GM23338 (cell line): ENCODE measurements around the gene SIM1. TPM values are rescaled to one million over a fixed set of nuclear protein-coding genes. Genes with fewer than 3 reads are reported as not detected.

ENCODE experiments used
- ATAC-seq: fragments of 200-7000 bp; cut with Tn5 transposase; 3 replicates; pipeline ENCODE4 v1.9.1; 2020
- DNase-seq: peaks from one replicate; pipeline ENCODE4 v3.0.0-alpha.2; 2015; ENCODE audit warnings: low spot score
- H2AFZ ChIP-seq: fragments of 200-600 bp; sonication (generic); 2 replicates; pipeline ENCODE4 v1.8.0; 2016; ENCODE audit warnings: antibody characterized with exemption, mild to moderate bottlenecking, moderate library complexity
- H3F3A ChIP-seq: fragments of 200-600 bp; sonication (generic); replicated peaks from 2 replicates; pipeline ENCODE4 v1.8.0; 2017; ENCODE audit warnings: antibody characterized with exemption, mixed run types, low read depth
- H3K27ac ChIP-seq: fragments of 200-600 bp; sonication (generic); 2 replicates; pipeline ENCODE4 v1.6.1; 2016; ENCODE audit warnings: low read depth
- H3K27me3 ChIP-seq: fragments of 200-600 bp; sonication (generic); 2 replicates; pipeline ENCODE4 v1.8.0; 2016; ENCODE audit warnings: mild to moderate bottlenecking, mixed run types, moderate library complexity; ENCODE audit not compliant: insufficient read depth
- H3K36me3 ChIP-seq: fragments of 200-600 bp; sonication (generic); 2 replicates; pipeline ENCODE4 v1.8.0; 2016; ENCODE audit warnings: mild to moderate bottlenecking; ENCODE audit not compliant: insufficient read depth
- H3K4me1 ChIP-seq: fragments of 200-600 bp; sonication (generic); 2 replicates; pipeline ENCODE4 v1.8.0; 2016; ENCODE audit warnings: mild to moderate bottlenecking, moderate library complexity; ENCODE audit not compliant: insufficient read depth
- H3K4me2 ChIP-seq: fragments of 200-600 bp; sonication (generic); 2 replicates; pipeline ENCODE4 v1.7.1; 2017; ENCODE audit warnings: mixed run types
- H3K4me3 ChIP-seq: fragments of 200-600 bp; sonication (generic); 2 replicates; pipeline ENCODE4 v1.6.1; 2016; ENCODE audit warnings: mixed run types
- H3K79me2 ChIP-seq: fragments of 200-600 bp; sonication (generic); replicated peaks from 2 replicates; pipeline ENCODE4 v1.8.0; 2017; ENCODE audit warnings: mild to moderate bottlenecking; ENCODE audit not compliant: insufficient read depth
- H3K9me2 ChIP-seq: fragments of 200-600 bp; sonication (generic); 2 replicates; pipeline ENCODE4 v1.8.0; 2017; ENCODE audit not compliant: insufficient read depth
- H4K20me1 ChIP-seq: fragments of 200-600 bp; sonication (generic); replicated peaks from 2 replicates; pipeline ENCODE4 v1.8.0; 2017; ENCODE audit warnings: mild to moderate bottlenecking; ENCODE audit not compliant: insufficient read depth
- H3K27ac Mint-ChIP-seq: 2 replicates; pipeline ENCODE4 v1.8.0; 2020; ENCODE audit warnings: inconsistent platforms, mild to moderate bottlenecking, moderate library complexity, mixed read lengths
- H3K27me3 Mint-ChIP-seq: 3 replicates; pipeline ENCODE4 v1.8.0; 2022; ENCODE audit warnings: low read depth, mild to moderate bottlenecking, moderate library complexity, mixed read lengths, inconsistent platforms; ENCODE audit not compliant: insufficient read depth, poor library complexity
- H3K36me3 Mint-ChIP-seq: 3 replicates; pipeline ENCODE4 v1.8.0; 2021; ENCODE audit warnings: low read depth, mild to moderate bottlenecking, inconsistent platforms, moderate library complexity, mixed read lengths
- H3K4me1 Mint-ChIP-seq: 3 replicates; pipeline ENCODE4 v1.8.0; 2020; ENCODE audit warnings: mild to moderate bottlenecking, inconsistent platforms, mixed read lengths
- H3K4me3 Mint-ChIP-seq: 3 replicates; pipeline ENCODE4 v1.8.0; 2021; ENCODE audit warnings: moderate library complexity, mild to moderate bottlenecking, inconsistent platforms, mixed read lengths
- H3K9me3 Mint-ChIP-seq: 3 replicates; pipeline ENCODE4 v1.8.0; 2020; ENCODE audit warnings: moderate library complexity, mild to moderate bottlenecking, inconsistent platforms, mixed read lengths
- CREB1 ChIP-seq: fragments of 250-450 bp; sonication (Bioruptor Pico); IDR thresholded peaks from 2 replicates; pipeline ENCODE4 v1.5.0; 2020; ENCODE audit warnings: low read depth, mild to moderate bottlenecking, moderate library complexity
- EZH2 ChIP-seq: fragments of 200-600 bp; sonication (generic); IDR thresholded peaks from one replicate; pipeline ENCODE4 v1.8.0; 2017; ENCODE audit warnings: antibody characterized with exemption, mild to moderate bottlenecking, low read depth; ENCODE audit not compliant: unreplicated experiment
- EZH2phosphoT487 ChIP-seq: fragments of 200-600 bp; sonication (generic); IDR thresholded peaks from one replicate; pipeline ENCODE4 v1.8.1; 2018; ENCODE audit warnings: antibody characterized with exemption; ENCODE audit not compliant: unreplicated experiment
- JUNB ChIP-seq: IDR thresholded peaks from one replicate; pipeline ENCODE4 v1.6.1; 2016; ENCODE audit warnings: antibody characterized with exemption; ENCODE audit not compliant: unreplicated experiment
- NANOG ChIP-seq: IDR thresholded peaks from 2 replicates; pipeline ENCODE4 v1.6.1; 2016; ENCODE audit warnings: antibody characterized with exemption, borderline replicate concordance
- POLR2AphosphoS5 ChIP-seq: IDR thresholded peaks from 2 replicates; pipeline ENCODE4 v1.6.1; 2016; ENCODE audit warnings: antibody characterized with exemption, low read depth
- STAT1 ChIP-seq: IDR thresholded peaks from one replicate; pipeline ENCODE4 v1.6.1; 2016; ENCODE audit warnings: antibody characterized with exemption; ENCODE audit not compliant: unreplicated experiment
- ZNF114 ChIP-seq: fragments of 250-450 bp; sonication (Bioruptor Pico); IDR thresholded peaks from 2 replicates; pipeline ENCODE4 v1.5.0; 2020; ENCODE audit warnings: mild to moderate bottlenecking, moderate library complexity
- ZNF331 ChIP-seq: fragments of 250-450 bp; sonication (Bioruptor Pico); IDR thresholded peaks from 2 replicates; pipeline ENCODE4 v1.5.0; 2020; ENCODE audit warnings: low read depth, mild to moderate bottlenecking, moderate library complexity
- polyA plus RNA-seq: library from polyadenylated mRNA; unstranded; fragments of >200 nt; fragmentation: Nextera tagmentation; extraction: Ambion mirVana; gene quantifications from 2 replicates; pipeline ENCODE4 v1.2.1, GENCODE V29; 2016
- total RNA-seq: library from RNA; depleted of rRNA; stranded (reverse); fragments of >200 nt; shearing (Covaris generic); gene quantifications from 2 replicates; pipeline ENCODE4 v1.2.3, GENCODE V29; 2014
- TF ChIP-seq, protein P1 (sequence below): fragments of 250-450 bp; sonication (Bioruptor Pico); IDR thresholded peaks from 2 replicates; pipeline ENCODE4 v1.5.0; 2020; ENCODE audit warnings: mild to moderate bottlenecking, moderate library complexity
- TF ChIP-seq, protein P2 (sequence below), 2 experiments: fragments of 200-600 bp in 1 of 2; sonication (generic) in 1 of 2; conservative IDR thresholded peaks; 2 replicates each; pipeline versions ENCODE4 v1.5.1 to v1.6.1; 2016 to 2017; ENCODE audit warnings: antibody characterized with exemption in 2 of 2, low read depth in 2 of 2, mild to moderate bottlenecking in 2 of 2, moderate library complexity in 1 of 2
- TF ChIP-seq, protein P3 (sequence below): IDR thresholded peaks from one replicate; pipeline ENCODE4 v1.6.1; 2018; ENCODE audit warnings: antibody characterized with exemption; ENCODE audit not compliant: unreplicated experiment
- TF ChIP-seq, protein P4 (sequence below): IDR thresholded peaks from 2 replicates; pipeline ENCODE4 v1.6.1; 2016; ENCODE audit warnings: antibody characterized with exemption

Gene SIM1
- total and polyA plus RNA-seq, 2 experiments from 2014 or later: 0.42 to 0.49 TPM

DNA sequence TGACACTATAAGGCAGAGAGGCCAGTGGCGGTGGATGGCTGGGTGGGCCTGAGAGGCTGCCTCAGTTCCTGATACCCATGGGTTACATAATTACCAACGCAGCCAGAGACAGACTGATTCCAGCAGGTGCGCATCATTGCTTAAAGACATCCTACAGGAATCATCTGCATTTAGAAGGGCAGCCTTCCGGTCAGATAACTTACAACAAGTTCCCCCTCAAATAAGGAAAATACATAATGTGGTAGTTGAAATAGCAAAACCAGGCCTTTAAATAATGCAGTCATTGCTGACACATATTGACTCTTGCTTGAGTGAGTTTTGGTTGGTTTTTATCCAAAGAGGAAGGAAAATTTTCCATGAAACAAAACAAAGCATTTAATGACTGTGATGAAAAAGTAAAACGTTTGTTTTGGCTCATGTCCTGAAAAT is 81.9 kb downstream of the SIM1 start:
- Histone ChIP-seq H2AFZ (no peak overlapping the region), H3K4me3 (no peak overlapping the region), H3K4me2 (no peak overlapping the region), H3K27ac (no peak overlapping the region), H3K9me2 (no peaks in the 10 kb centered on the region), H3K27me3 (no peaks in the 10 kb centered on the region), H3K36me3 (no peaks in the 10 kb centered on the region), H3F3A (no peaks in the 10 kb centered on the region), H3K79me2 (no peaks in the 10 kb centered on the region), H3K4me1 (no peaks in the 10 kb centered on the region), H4K20me1 (no peaks in the 10 kb centered on the region)
- ATAC-seq (no peak), DNase-seq (no peak)
- Mint-ChIP-seq H3K27ac (no peak overlapping the region), H3K36me3 (no peaks in the 10 kb centered on the region), H3K4me1 (peaks cover 3% of the 10 kb centered on the region; the same call in 2 of the 3 replicates), H3K4me3 (no peak overlapping the region), H3K27me3 (no peaks in the 10 kb centered on the region), H3K9me3 (no peaks in the 10 kb centered on the region)
- TF ChIP-seq, protein P1, sequence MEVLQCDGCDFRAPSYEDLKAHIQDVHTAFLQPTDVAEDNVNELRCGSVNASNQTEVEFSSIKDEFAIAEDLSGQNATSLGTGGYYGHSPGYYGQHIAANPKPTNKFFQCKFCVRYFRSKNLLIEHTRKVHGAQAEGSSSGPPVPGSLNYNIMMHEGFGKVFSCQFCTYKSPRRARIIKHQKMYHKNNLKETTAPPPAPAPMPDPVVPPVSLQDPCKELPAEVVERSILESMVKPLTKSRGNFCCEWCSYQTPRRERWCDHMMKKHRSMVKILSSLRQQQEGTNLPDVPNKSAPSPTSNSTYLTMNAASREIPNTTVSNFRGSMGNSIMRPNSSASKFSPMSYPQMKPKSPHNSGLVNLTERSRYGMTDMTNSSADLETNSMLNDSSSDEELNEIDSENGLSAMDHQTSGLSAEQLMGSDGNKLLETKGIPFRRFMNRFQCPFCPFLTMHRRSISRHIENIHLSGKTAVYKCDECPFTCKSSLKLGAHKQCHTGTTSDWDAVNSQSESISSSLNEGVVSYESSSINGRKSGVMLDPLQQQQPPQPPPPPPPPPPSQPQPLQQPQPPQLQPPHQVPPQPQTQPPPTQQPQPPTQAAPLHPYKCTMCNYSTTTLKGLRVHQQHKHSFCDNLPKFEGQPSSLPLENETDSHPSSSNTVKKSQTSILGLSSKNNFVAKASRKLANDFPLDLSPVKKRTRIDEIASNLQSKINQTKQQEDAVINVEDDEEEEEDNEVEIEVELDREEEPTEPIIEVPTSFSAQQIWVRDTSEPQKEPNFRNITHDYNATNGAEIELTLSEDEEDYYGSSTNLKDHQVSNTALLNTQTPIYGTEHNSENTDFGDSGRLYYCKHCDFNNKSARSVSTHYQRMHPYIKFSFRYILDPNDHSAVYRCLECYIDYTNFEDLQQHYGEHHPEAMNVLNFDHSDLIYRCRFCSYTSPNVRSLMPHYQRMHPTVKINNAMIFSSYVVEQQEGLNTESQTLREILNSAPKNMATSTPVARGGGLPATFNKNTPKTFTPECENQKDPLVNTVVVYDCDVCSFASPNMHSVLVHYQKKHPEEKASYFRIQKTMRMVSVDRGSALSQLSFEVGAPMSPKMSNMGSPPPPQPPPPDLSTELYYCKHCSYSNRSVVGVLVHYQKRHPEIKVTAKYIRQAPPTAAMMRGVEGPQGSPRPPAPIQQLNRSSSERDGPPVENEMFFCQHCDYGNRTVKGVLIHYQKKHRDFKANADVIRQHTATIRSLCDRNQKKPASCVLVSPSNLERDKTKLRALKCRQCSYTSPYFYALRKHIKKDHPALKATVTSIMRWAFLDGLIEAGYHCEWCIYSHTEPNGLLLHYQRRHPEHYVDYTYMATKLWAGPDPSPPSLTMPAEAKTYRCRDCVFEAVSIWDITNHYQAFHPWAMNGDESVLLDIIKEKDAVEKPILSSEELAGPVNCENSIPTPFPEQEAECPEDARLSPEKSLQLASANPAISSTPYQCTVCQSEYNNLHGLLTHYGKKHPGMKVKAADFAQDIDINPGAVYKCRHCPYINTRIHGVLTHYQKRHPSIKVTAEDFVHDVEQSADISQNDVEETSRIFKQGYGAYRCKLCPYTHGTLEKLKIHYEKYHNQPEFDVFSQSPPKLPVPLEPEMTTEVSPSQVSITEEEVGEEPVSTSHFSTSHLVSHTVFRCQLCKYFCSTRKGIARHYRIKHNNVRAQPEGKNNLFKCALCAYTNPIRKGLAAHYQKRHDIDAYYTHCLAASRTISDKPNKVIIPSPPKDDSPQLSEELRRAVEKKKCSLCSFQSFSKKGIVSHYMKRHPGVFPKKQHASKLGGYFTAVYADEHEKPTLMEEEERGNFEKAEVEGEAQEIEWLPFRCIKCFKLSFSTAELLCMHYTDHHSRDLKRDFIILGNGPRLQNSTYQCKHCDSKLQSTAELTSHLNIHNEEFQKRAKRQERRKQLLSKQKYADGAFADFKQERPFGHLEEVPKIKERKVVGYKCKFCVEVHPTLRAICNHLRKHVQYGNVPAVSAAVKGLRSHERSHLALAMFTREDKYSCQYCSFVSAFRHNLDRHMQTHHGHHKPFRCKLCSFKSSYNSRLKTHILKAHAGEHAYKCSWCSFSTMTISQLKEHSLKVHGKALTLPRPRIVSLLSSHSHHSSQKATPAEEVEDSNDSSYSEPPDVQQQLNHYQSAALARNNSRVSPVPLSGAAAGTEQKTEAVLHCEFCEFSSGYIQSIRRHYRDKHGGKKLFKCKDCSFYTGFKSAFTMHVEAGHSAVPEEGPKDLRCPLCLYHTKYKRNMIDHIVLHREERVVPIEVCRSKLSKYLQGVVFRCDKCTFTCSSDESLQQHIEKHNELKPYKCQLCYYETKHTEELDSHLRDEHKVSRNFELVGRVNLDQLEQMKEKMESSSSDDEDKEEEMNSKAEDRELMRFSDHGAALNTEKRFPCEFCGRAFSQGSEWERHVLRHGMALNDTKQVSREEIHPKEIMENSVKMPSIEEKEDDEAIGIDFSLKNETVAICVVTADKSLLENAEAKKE (CRISPR knock-in tag): no peak
- no peak for TF ChIP-seq CREB1 (CRISPR knock-in tag)
- TF ChIP-seq STAT1: no peak
- TF ChIP-seq EZH2phosphoT487: no peak
- TF ChIP-seq, protein P2, sequence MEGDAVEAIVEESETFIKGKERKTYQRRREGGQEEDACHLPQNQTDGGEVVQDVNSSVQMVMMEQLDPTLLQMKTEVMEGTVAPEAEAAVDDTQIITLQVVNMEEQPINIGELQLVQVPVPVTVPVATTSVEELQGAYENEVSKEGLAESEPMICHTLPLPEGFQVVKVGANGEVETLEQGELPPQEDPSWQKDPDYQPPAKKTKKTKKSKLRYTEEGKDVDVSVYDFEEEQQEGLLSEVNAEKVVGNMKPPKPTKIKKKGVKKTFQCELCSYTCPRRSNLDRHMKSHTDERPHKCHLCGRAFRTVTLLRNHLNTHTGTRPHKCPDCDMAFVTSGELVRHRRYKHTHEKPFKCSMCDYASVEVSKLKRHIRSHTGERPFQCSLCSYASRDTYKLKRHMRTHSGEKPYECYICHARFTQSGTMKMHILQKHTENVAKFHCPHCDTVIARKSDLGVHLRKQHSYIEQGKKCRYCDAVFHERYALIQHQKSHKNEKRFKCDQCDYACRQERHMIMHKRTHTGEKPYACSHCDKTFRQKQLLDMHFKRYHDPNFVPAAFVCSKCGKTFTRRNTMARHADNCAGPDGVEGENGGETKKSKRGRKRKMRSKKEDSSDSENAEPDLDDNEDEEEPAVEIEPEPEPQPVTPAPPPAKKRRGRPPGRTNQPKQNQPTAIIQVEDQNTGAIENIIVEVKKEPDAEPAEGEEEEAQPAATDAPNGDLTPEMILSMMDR (conservative IDR thresholded peaks at IDR 0.05; ENCODE audit: low read depth in 2 of 2): no peak
- TF ChIP-seq POLR2AphosphoS5: no peak
- TF ChIP-seq, protein P3, sequence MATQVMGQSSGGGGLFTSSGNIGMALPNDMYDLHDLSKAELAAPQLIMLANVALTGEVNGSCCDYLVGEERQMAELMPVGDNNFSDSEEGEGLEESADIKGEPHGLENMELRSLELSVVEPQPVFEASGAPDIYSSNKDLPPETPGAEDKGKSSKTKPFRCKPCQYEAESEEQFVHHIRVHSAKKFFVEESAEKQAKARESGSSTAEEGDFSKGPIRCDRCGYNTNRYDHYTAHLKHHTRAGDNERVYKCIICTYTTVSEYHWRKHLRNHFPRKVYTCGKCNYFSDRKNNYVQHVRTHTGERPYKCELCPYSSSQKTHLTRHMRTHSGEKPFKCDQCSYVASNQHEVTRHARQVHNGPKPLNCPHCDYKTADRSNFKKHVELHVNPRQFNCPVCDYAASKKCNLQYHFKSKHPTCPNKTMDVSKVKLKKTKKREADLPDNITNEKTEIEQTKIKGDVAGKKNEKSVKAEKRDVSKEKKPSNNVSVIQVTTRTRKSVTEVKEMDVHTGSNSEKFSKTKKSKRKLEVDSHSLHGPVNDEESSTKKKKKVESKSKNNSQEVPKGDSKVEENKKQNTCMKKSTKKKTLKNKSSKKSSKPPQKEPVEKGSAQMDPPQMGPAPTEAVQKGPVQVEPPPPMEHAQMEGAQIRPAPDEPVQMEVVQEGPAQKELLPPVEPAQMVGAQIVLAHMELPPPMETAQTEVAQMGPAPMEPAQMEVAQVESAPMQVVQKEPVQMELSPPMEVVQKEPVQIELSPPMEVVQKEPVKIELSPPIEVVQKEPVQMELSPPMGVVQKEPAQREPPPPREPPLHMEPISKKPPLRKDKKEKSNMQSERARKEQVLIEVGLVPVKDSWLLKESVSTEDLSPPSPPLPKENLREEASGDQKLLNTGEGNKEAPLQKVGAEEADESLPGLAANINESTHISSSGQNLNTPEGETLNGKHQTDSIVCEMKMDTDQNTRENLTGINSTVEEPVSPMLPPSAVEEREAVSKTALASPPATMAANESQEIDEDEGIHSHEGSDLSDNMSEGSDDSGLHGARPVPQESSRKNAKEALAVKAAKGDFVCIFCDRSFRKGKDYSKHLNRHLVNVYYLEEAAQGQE: no peak
- no peak for TF ChIP-seq JUNB
- TF ChIP-seq, protein P4, sequence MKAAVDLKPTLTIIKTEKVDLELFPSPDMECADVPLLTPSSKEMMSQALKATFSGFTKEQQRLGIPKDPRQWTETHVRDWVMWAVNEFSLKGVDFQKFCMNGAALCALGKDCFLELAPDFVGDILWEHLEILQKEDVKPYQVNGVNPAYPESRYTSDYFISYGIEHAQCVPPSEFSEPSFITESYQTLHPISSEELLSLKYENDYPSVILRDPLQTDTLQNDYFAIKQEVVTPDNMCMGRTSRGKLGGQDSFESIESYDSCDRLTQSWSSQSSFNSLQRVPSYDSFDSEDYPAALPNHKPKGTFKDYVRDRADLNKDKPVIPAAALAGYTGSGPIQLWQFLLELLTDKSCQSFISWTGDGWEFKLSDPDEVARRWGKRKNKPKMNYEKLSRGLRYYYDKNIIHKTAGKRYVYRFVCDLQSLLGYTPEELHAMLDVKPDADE: no peak
- TF ChIP-seq ZNF331 (CRISPR knock-in tag): no peak
- TF ChIP-seq NANOG: no peak
- TF ChIP-seq EZH2: no peak
- no peak for TF ChIP-seq ZNF114
